ENCODE measurements around the gene H1-8.

Gene H1-8

GRCh38 chr3:129590215-129590614 lies 47.2 kb downstream of the H1-8 start:
- Mint-ChIP-seq H3K36me3 (ENCODE audit: insufficient read depth) (peaks cover 10% of the 10 kb centered on the region), H3K27ac (ENCODE audit: low read depth) (peak overlapping the region; percentile 38), H3K9me3 (no peaks in the 10 kb centered on the region), H3K4me1 (peaks cover 40% of the 10 kb centered on the region), H3K27me3 (no peaks in the 10 kb centered on the region), H3K4me3 (no peak overlapping the region)
- DNase-seq (ENCODE audit: low spot score in 2 of 2), result no peak
- ATAC-seq (replicated peaks; ENCODE audit: extremely low read depth, poor library complexity, severe bottlenecking), result no peak

DNA sequence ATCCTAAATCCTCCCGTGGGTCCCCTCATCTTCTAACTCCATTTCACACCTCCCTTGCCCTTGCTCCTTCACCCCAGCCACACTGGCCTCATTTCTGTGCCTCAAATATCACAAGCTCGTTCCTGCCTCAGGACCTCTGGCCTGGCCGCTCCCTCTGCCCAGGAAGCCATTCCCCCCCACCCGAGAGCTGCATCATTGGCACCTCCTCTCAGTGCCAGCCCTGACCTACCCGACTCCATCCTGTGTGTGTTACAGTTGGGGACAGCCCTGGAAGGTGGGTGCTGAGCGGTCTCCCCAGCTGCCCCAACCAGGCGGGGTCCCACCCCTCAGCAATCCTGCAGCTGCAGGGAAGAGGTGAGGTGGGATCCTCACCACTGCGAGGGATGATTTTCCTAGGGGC lies 49.0 kb downstream of the H1-8 start:
- Mint-ChIP-seq H3K27ac (ENCODE audit: low read depth) (no peak overlapping the region), H3K4me1 (peaks cover 44% of the 10 kb centered on the region), H3K4me3 (no peak overlapping the region), H3K9me3 (no peaks in the 10 kb centered on the region), H3K36me3 (ENCODE audit: insufficient read depth) (peaks cover 8% of the 10 kb centered on the region), H3K27me3 (no peaks in the 10 kb centered on the region)
- no peak for DNase-seq (ENCODE audit: low spot score in 2 of 2)
- ATAC-seq (replicated peaks; ENCODE audit: extremely low read depth, poor library complexity, severe bottlenecking), result no peak

- Mint-ChIP-seq H3K27me3 (no peaks in the 10 kb centered on the region), H3K9me3 (no peaks in the 10 kb centered on the region), H3K36me3 (ENCODE audit: insufficient read depth) (peaks cover 8% of the 10 kb centered on the region), H3K4me3 (peak overlapping the region; percentile 70), H3K4me1 (peaks cover 43% of the 10 kb centered on the region), H3K27ac (ENCODE audit: low read depth) (no peak overlapping the region)
- no peak for ATAC-seq (replicated peaks; ENCODE audit: extremely low read depth, poor library complexity, severe bottlenecking)
- no peak for DNase-seq (ENCODE audit: low spot score in 2 of 2)
These were observed 49.6 kb downstream of the H1-8 start for GRCh38 chr3:129592381-129593131.

- no peak for ATAC-seq (replicated peaks; ENCODE audit: extremely low read depth, poor library complexity, severe bottlenecking)
- peaks cover 8% of the 10 kb centered on the region for H3K36me3 Mint-ChIP-seq (ENCODE audit: insufficient read depth)
- H3K4me1 Mint-ChIP-seq, result peaks cover 43% of the 10 kb centered on the region
- no peak for DNase-seq (ENCODE audit: low spot score in 2 of 2)
- no peaks in the 10 kb centered on the region for H3K27me3 Mint-ChIP-seq
- H3K9me3 Mint-ChIP-seq, result no peaks in the 10 kb centered on the region
- H3K4me3 Mint-ChIP-seq, result peak overlapping the region; percentile 70
- peak overlapping the region; percentile 94 for H3K27ac Mint-ChIP-seq (ENCODE audit: low read depth)
These were observed 50.2 kb downstream of the H1-8 start for GRCh38 chr3:129593230-129593594.

- H3K4me3 Mint-ChIP-seq, result peak overlapping the region; percentile 70
- H3K27me3 Mint-ChIP-seq, result no peaks in the 10 kb centered on the region
- ATAC-seq (replicated peaks; ENCODE audit: extremely low read depth, poor library complexity, severe bottlenecking) (peak; percentile 81), DNase-seq (ENCODE audit: low spot score in 2 of 2) (peak; percentile 42 to 62)
- peaks cover 8% of the 10 kb centered on the region for H3K36me3 Mint-ChIP-seq (ENCODE audit: insufficient read depth)
- H3K27ac Mint-ChIP-seq (ENCODE audit: low read depth), result peak overlapping the region; percentile 94
- H3K9me3 Mint-ChIP-seq, result no peaks in the 10 kb centered on the region
- H3K4me1 Mint-ChIP-seq, result peaks cover 48% of the 10 kb centered on the region
These were observed 50.8 kb downstream of the H1-8 start for GRCh38 chr3:129593595-129594339.

GRCh38 chr3:129594409-129594808 lies 51.4 kb downstream of the H1-8 start:
- Mint-ChIP-seq H3K36me3 (ENCODE audit: insufficient read depth) (peaks cover 8% of the 10 kb centered on the region), H3K27ac (ENCODE audit: low read depth) (peak overlapping the region; percentile 94), H3K9me3 (no peaks in the 10 kb centered on the region), H3K27me3 (no peaks in the 10 kb centered on the region), H3K4me1 (peaks cover 50% of the 10 kb centered on the region), H3K4me3 (peak overlapping the region; percentile 70)
- DNase-seq (ENCODE audit: low spot score in 2 of 2) (no peak), ATAC-seq (replicated peaks; ENCODE audit: extremely low read depth, poor library complexity, severe bottlenecking) (no peak)

DNA sequence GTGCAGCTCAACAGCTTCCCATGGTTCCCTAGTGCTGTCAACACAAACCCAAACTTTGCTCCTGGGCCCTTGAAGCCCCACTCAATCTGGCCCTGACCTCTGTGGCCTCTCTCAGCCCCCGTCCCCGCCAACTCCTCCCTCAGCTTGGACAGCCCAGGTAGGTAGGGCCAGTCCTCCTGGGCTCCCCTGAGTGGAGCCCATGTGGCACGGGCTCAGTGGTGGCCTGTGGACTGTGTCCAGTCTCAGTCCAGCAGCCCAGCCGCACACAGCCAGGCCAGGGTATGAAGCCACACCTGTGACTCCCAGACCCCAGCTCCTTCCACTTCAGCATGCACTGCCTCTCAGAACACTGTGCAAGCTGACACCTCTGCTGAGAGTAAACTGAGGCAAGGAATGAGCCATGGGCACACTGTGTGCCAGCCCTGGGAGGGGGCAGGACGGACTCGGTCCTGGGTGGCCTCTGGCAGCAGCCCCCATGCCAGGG lies 52.0 kb downstream of the H1-8 start:
- peaks cover 8% of the 10 kb centered on the region for H3K36me3 Mint-ChIP-seq (ENCODE audit: insufficient read depth)
- H3K9me3 Mint-ChIP-seq, result no peaks in the 10 kb centered on the region
- no peaks in the 10 kb centered on the region for H3K27me3 Mint-ChIP-seq
- DNase-seq (ENCODE audit: low spot score in 2 of 2) (no peak), ATAC-seq (replicated peaks; ENCODE audit: extremely low read depth, poor library complexity, severe bottlenecking) (no peak)
- peaks cover 55% of the 10 kb centered on the region for H3K4me1 Mint-ChIP-seq
- H3K4me3 Mint-ChIP-seq, result peak overlapping the region; percentile 49
- no peak overlapping the region for H3K27ac Mint-ChIP-seq (ENCODE audit: low read depth)

DNA sequence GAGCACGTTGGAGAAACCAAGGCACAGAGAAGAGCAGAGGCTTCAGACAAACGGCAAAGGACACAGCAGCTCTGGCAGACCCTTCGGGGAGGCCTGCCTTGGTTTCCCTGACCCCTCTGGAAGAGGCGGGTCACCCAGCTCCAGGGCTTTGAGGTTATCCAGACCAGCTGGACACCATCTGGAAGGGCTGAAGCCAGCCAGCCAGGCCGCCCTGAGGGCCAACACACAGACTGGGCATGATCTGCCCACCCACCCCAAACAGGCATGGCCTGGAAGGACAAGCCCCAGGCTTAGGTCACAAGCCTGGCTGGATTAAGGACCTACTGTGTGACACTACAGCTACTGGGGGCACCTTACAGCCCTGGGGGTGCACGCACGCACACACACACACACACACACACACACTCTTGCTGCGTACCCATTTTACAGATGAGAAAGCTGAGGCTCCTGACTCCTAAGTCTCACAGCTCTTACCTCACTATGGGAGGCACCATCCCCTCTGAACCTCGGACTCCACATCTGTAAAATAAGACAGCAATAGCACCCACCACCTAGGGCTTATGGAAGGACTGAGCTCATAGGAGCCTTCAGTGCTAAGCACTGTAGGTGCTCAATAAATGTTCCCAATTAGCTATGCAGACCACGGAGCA lies 52.7 kb downstream of the H1-8 start:
- H3K27ac Mint-ChIP-seq (ENCODE audit: low read depth), result no peak overlapping the region
- no peak for DNase-seq (ENCODE audit: low spot score in 2 of 2)
- no peak for ATAC-seq (replicated peaks; ENCODE audit: extremely low read depth, poor library complexity, severe bottlenecking)
- peaks cover 57% of the 10 kb centered on the region for H3K4me1 Mint-ChIP-seq
- H3K27me3 Mint-ChIP-seq, result no peaks in the 10 kb centered on the region
- H3K9me3 Mint-ChIP-seq, result no peaks in the 10 kb centered on the region
- peaks cover 8% of the 10 kb centered on the region for H3K36me3 Mint-ChIP-seq (ENCODE audit: insufficient read depth)
- H3K4me3 Mint-ChIP-seq, result no peak overlapping the region

- no peaks in the 10 kb centered on the region for H3K9me3 Mint-ChIP-seq
- no peak overlapping the region for H3K27ac Mint-ChIP-seq (ENCODE audit: low read depth)
- no peaks in the 10 kb centered on the region for H3K27me3 Mint-ChIP-seq
- ATAC-seq (replicated peaks; ENCODE audit: extremely low read depth, poor library complexity, severe bottlenecking) (no peak), DNase-seq (ENCODE audit: low spot score in 2 of 2) (no peak)
- H3K36me3 Mint-ChIP-seq (ENCODE audit: insufficient read depth), result peaks cover 8% of the 10 kb centered on the region
- H3K4me1 Mint-ChIP-seq, result peaks cover 63% of the 10 kb centered on the region
- H3K4me3 Mint-ChIP-seq, result no peak overlapping the region
These were observed 53.5 kb downstream of the H1-8 start for GRCh38 chr3:129596194-129597086.

DNA sequence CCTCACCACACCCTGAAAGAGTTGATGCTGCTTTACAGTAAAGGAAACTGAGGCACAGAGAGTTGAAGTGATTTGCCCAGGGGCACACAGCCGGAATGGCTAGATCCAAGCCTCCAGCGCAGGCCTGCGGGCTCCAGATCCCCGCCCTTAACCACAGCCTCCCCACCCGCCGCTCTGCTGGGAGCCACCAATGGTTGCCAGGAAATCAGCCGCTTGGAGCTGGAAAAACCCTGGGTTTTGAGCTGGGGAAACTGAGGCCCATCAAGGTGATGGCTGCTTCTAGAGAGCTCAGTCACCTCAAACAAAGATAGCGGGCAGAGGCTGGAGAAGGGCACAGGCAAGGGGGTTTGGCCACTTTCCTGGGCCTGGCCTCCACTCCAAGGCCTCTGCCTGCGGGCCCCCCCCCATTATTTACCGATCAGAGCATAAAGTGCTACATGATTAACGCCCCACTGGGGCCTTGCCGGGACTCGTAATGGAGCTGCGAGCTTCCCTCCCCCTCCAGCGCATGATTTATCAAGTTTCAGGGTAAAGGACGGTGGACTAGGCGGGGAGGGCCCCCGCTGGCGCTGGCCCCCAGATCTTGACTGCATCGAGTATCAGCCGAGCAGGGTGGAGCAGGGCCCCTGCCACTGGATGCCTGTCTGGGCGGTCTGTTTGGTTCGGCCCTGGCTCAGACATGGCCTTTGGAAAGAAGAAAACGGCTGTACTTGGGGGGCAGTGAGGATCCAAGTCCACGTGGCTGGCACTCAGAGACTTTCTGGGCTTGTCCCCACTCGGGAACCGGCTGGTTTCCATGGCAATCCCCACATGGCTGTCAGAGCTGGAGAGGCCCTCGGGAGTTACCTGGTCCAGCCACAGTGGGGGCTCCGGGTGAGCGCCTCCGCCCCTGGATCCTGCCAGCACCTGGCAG lies 54.4 kb downstream of the H1-8 start:
- no peaks in the 10 kb centered on the region for H3K9me3 Mint-ChIP-seq
- ATAC-seq (replicated peaks; ENCODE audit: extremely low read depth, poor library complexity, severe bottlenecking) (no peak), DNase-seq (ENCODE audit: low spot score in 2 of 2) (no peak)
- no peaks in the 10 kb centered on the region for H3K27me3 Mint-ChIP-seq
- H3K36me3 Mint-ChIP-seq (ENCODE audit: insufficient read depth), result peaks cover 8% of the 10 kb centered on the region
- peaks cover 64% of the 10 kb centered on the region for H3K4me1 Mint-ChIP-seq
- no peak overlapping the region for H3K27ac Mint-ChIP-seq (ENCODE audit: low read depth)
- H3K4me3 Mint-ChIP-seq, result no peak overlapping the region

- Mint-ChIP-seq H3K4me3 (no peak overlapping the region), H3K27ac (ENCODE audit: low read depth) (no peak overlapping the region), H3K36me3 (ENCODE audit: insufficient read depth) (peaks cover 7% of the 10 kb centered on the region), H3K4me1 (peaks cover 66% of the 10 kb centered on the region), H3K9me3 (no peaks in the 10 kb centered on the region), H3K27me3 (no peaks in the 10 kb centered on the region)
- ATAC-seq (replicated peaks; ENCODE audit: extremely low read depth, poor library complexity, severe bottlenecking) (no peak), DNase-seq (ENCODE audit: low spot score in 2 of 2) (no peak)
These were observed 55.0 kb downstream of the H1-8 start for GRCh38 chr3:129598000-129598381.

Data from central memory CD8-positive, alpha-beta T cell (primary cell).